Activated T-cell treated with anti-CD3 and anti-CD28 coated beads, Interleukin-2, amount 50 U/mL, for 4 hours (primary cell): Measurements from ENCODE around the gene RFC5. TPM values are rescaled to one million over a fixed set of nuclear protein-coding genes. Genes with fewer than 3 reads are reported as not detected.

Experiments used
- ATAC-seq, 2 donors: fragments of 200-7000 bp; cut with Tn5 transposase; one replicate each; pipeline ENCODE4 v1.10.0; 2021
- DNase-seq: peaks from one replicate; pipeline ENCODE4 v3.0.0-alpha.2; 2020
- H3K27me3 Mint-ChIP-seq: one replicate; pipeline ENCODE4 v1.8.0; 2021; ENCODE audit warnings: low read depth, mixed read lengths
- H3K36me3 Mint-ChIP-seq: one replicate; pipeline ENCODE4 v1.8.0; 2022; ENCODE audit warnings: mixed read lengths; ENCODE audit not compliant: insufficient read depth
- H3K4me1 Mint-ChIP-seq: one replicate; pipeline ENCODE4 v1.8.0; 2021; ENCODE audit warnings: low read depth, mixed read lengths
- H3K4me3 Mint-ChIP-seq: one replicate; pipeline ENCODE4 v1.8.0; 2021; ENCODE audit warnings: mild to moderate bottlenecking, moderate library complexity, mixed read lengths
- H3K9me3 Mint-ChIP-seq: one replicate; pipeline ENCODE4 v1.8.0; 2021; ENCODE audit warnings: mixed read lengths
- total RNA-seq, 3 donors: library from RNA; stranded (reverse); gene quantifications; one replicate each; pipeline ENCODE4 v1.2.1, GENCODE V29; 2021

The RFC5 gene
- total RNA-seq, 3 donors from 2014 or later = 51.5 to 64.2 (median 51.6) TPM

GRCh38 chr12:118052324-118053070 lies 36.0 kb downstream of the RFC5 start:
- Mint-ChIP-seq H3K9me3 (no peaks in the 10 kb centered on the region), H3K36me3 (peaks cover 23% of the 10 kb centered on the region), H3K4me1 (peaks cover 35% of the 10 kb centered on the region), H3K27me3 (no peaks in the 10 kb centered on the region), H3K4me3 (no peak overlapping the region)
- peak; percentile 62 to 68 for ATAC-seq
- no peak for DNase-seq

DNA sequence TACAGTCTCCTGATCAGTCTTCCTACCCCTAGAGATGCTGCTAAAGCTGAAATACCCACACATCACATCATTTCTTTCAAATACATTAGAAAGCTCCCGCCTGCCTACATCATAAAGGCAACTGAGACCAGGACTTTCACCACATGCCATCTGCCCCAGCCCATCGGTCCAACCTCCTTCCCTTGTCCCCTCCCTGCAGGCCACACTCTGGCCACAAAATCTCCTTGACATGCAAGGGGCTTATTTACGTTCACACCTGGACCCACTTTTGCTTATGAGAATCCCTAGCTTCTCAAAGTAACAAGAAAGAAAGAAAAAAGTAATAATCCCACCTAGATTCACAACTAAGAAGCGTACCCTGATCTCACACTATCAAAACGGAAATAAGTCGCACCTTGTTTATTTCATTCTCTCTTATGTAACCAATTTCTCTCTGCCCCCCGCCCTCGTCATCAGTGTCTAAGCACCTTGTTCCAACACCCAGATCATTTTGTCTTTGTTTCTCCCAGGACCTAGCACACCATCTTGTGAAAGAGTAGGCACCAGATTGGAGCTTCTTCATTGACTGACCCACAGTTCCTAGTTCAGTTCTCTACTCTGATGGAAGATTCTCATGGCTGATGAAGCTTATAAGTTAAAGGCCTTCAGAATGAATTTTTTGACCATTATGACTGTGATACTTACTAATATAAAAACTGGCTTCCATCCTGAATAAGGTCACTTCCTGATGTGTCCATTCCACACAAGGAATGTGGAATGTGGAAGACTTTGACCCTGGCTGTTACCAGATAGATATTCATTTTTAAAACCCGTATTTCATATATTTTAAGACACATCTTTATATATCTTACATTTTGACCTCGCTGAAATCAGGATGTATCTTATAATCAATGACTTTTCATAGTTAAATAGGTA lies 36.8 kb downstream of the RFC5 start:
- no peak for ATAC-seq
- DNase-seq = no peak
- peaks cover 23% of the 10 kb centered on the region for H3K36me3 Mint-ChIP-seq
- H3K27me3 Mint-ChIP-seq = no peaks in the 10 kb centered on the region
- H3K4me3 Mint-ChIP-seq = no peak overlapping the region
- H3K9me3 Mint-ChIP-seq = no peaks in the 10 kb centered on the region
- peaks cover 35% of the 10 kb centered on the region for H3K4me1 Mint-ChIP-seq

GRCh38 chr12:118055144-118055557 lies 38.6 kb downstream of the RFC5 start:
- Mint-ChIP-seq H3K27me3 (no peaks in the 10 kb centered on the region), H3K4me1 (peaks cover 48% of the 10 kb centered on the region), H3K36me3 (peaks cover 18% of the 10 kb centered on the region), H3K4me3 (no peak overlapping the region), H3K9me3 (no peaks in the 10 kb centered on the region)
- peak; percentile 55 for DNase-seq
- ATAC-seq = peak; percentile 75 to 79

GRCh38 chr12:118055865-118056773 lies 39.6 kb downstream of the RFC5 start:
- Mint-ChIP-seq H3K4me1 (peaks cover 49% of the 10 kb centered on the region), H3K9me3 (no peaks in the 10 kb centered on the region), H3K4me3 (no peak overlapping the region), H3K36me3 (peaks cover 12% of the 10 kb centered on the region), H3K27me3 (no peaks in the 10 kb centered on the region)
- no peak for DNase-seq
- no peak for ATAC-seq

GRCh38 chr12:118058227-118058626 lies 41.7 kb downstream of the RFC5 start:
- no peak for ATAC-seq
- no peak overlapping the region for H3K4me3 Mint-ChIP-seq
- no peaks in the 10 kb centered on the region for H3K9me3 Mint-ChIP-seq
- H3K4me1 Mint-ChIP-seq = peaks cover 36% of the 10 kb centered on the region
- H3K36me3 Mint-ChIP-seq = peaks cover 2% of the 10 kb centered on the region
- H3K27me3 Mint-ChIP-seq = no peaks in the 10 kb centered on the region
- no peak for DNase-seq

DNA sequence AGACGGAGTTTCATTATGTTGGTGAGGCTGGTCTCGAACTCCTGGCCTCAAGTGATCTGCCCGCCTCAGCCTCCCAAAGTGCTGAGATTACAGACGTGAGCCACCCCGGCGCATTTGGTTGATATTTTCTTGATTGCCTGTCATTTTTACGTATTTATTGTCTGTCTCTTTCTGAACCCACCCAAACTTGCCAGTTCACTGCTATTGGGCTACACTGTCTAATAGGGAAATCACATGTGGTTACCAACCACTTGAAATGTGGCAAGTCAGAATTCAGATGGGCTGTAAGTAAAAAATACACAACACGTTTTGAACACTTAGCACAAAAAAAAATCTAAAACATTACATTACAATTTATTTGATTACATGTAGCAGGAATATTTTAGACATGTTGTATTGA lies 42.4 kb downstream of the RFC5 start:
- peaks cover 36% of the 10 kb centered on the region for H3K4me1 Mint-ChIP-seq
- DNase-seq = no peak

DNA sequence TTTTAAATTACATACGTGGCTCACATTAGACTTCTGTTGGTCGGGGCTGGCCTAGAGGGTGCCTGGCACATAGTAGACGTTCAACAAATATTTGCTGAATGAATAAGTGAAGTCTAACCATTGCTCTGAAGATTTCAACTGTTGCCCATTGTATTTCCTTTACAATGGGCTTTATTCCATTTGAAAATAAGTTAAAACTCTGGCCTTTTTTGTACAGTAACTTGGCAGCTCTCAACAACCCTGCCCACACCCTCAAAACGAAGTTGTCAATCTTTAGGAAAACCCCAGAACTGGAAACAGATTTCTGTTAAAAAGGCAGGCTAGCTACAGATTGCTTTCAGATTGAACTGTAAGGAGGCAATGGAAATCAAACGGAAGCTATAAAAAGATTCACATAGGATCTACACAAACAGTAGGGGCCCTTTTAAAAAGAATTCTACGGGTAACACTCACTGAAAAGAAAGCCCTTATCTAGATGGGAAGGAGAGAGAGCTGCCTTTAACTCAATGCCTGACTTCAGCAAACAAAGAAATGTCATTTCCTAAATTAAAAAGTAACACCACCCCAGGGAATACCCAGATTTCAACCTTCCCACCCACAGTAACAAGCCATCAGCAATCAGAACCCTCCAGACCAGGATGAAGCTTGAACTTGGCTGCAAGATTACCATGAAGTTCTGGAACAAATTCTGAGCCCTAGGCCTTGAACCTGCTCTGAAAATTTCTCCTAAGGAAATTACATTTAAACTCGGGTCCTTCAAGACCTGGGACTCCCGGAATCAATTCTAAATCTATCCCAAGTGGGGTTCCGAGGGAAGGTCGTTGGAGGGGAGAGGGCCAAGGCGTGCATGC lies 43.1 kb downstream of the RFC5 start:
- H3K27me3 Mint-ChIP-seq = no peaks in the 10 kb centered on the region
- peaks cover 2% of the 10 kb centered on the region for H3K36me3 Mint-ChIP-seq
- H3K4me1 Mint-ChIP-seq = peaks cover 42% of the 10 kb centered on the region
- DNase-seq (no peak), ATAC-seq (no peak)
- H3K4me3 Mint-ChIP-seq = peak overlapping the region; percentile 85
- H3K9me3 Mint-ChIP-seq = no peaks in the 10 kb centered on the region

More for the DNA sequence above, 42.4 kb downstream of the RFC5 start:
- H3K27me3 Mint-ChIP-seq = no peaks in the 10 kb centered on the region
- H3K9me3 Mint-ChIP-seq = no peaks in the 10 kb centered on the region
- no peak for ATAC-seq
- H3K36me3 Mint-ChIP-seq = peaks cover 2% of the 10 kb centered on the region
- H3K4me3 Mint-ChIP-seq = peak overlapping the region; percentile 85

DNA sequence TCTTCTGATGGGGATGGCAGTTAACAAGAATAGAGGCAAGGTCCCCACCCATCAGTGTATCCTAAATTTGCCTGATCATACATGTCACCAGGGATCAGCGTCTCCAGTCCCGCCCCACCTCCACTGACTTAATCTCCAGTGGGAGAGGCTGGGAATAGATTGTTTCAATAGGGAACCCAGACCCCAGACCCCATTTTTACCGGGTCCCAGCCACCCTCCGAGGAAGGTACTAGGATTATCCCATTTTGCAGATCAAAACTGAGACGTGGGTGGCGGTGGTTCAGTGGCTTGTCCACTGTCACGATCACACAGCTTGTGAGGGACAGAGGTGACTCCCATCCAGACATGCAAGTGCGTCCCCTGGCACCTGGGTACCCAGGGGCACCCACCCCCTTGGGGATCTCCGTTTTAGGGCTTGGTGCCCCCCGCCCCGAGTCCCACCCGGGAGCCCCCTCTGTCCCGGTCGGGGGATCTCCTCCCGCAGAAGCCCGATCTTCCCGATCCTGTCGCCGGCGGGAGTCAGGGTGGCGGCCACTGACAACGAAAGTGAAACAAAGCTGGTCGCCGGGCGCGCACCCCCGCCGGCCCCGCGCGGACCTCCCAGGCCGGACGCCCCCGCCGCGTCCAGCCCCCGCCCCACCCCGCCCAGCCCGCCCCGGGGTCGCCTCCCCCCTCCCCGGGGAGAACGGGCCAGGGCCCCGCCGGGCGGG lies 44.0 kb downstream of the RFC5 start:
- Mint-ChIP-seq H3K27me3 (no peaks in the 10 kb centered on the region), H3K4me1 (peaks cover 49% of the 10 kb centered on the region), H3K4me3 (peak overlapping the region; percentile 85), H3K36me3 (peaks cover 2% of the 10 kb centered on the region), H3K9me3 (no peaks in the 10 kb centered on the region)
- ATAC-seq (peak; percentile 19 to 28), DNase-seq (peak; percentile 11)

DNA sequence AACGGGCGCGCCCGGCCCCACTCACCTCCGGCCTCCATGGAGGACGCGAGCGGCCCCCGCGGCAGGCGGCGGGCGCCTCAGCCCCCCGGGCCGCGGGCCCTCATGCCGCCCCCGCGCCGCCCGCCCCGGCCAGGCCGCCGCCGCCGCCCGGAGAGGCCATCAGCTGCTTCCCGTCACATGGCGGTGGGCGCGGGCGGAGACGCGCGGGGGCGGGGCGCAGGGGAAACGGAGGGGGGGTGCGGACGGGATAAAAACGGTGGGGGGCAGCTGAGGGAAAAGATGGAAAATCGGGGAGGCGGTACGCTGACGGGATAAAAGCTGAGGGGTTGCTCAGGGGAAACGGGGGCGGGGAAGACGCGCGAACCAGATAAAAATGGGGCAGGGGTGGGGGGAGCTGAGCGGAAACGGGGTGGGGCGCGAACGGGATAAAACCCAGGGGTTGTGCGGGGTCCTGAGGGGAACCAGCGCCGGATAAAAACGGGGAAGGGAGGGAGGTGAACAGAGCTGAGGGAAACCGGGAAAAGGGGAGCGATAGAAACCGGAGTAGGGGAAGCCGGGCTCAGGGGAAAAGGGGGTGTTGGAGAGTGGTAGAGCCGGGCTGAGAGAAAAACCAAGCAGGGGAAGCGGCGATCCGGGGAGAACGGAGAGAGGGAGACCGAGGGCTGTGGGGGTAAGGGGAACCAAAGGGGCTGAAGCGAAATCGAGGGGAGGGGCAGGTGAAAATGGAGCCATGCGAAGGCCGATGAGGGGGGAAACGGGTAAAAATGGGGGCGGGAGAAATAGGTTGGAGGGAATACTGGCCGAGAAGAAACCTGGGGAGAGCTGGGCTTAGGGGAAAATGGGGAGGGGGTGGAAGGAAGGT lies 44.7 kb downstream of the RFC5 start, which contains the start of gene WSB2:
TSS of gene WSB2 (minus strand) at position 169 of the 862 bp plus-strand sequence. CDS start at position 38, 131 bp downstream.
- Mint-ChIP-seq H3K9me3 (no peaks in the 10 kb centered on the region), H3K27me3 (peaks cover 5% of the 10 kb centered on the region), H3K36me3 (peaks cover 2% of the 10 kb centered on the region), H3K4me1 (peaks cover 46% of the 10 kb centered on the region), H3K4me3 (peak within 1 kb of the TSS; percentile 89)
- ATAC-seq (peak; percentile 44 to 46), DNase-seq (peak; percentile 63)

DNA sequence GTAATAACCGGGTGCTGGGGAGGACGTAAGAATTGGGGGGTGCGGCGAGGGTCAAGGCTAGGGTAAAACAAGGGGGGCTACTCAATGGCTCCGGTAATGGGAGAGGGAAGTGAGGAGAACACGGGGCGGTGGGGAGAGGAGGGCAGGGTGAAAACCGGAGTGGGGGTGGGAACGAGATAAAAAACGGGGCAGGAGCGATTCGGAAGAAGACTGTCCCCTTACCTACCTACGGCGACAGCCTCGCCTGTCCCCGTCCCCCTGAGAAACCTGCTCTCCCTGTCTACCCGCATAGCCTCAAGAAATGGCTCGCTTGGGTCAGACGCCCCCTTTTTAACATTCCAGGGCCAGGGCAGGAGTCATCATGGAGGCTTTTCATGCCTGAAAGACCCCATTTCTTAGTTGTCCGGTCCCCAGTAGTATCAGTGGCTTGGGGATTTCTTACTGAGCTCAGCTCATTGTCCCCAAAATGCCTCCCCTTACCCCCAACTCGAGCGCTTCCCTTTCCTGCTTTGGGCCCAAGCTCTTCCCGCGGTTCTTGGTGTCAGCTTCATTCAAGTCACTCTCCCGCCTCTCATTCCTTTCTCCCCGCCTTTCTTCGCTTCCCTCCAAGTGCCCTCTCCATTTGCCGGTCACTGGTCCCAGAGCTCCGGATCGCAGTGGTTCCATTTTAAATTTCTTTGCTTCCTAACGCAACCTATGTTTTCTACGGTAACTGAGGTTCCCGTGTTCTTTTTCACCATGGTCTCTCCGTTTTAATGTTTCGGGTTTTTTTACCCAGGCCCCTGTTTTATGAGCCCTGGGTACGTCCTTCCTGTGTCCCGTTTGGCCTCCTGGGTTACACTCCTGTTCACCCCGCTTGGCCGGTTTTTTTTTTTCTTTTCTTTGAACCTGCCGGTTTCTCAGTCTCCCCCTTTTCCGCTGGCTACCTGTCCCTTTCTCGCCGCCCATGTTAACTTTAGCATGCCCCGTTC lies 45.7 kb downstream of the RFC5 start:
- H3K9me3 Mint-ChIP-seq = no peaks in the 10 kb centered on the region
- peaks cover 45% of the 10 kb centered on the region for H3K4me1 Mint-ChIP-seq
- peaks cover 2% of the 10 kb centered on the region for H3K36me3 Mint-ChIP-seq
- peak overlapping the region; percentile 89 for H3K4me3 Mint-ChIP-seq
- ATAC-seq = peak; percentile 15 to 29
- no peak for DNase-seq
- peaks cover 6% of the 10 kb centered on the region for H3K27me3 Mint-ChIP-seq
